Smooth muscle cell of bladder (primary cell): Measurements from ENCODE around the gene OR2L8. TPM values are rescaled to one million over a fixed set of nuclear protein-coding genes. Genes with fewer than 3 reads are reported as not detected.

Experiments
- total RNA-seq: library from RNA; depleted of rRNA; stranded (reverse); fragments of >200 nt; gene quantifications from 2 replicates; pipeline ENCODE4 v1.2.3, GENCODE V29; 2014

The OR2L8 gene, protein sequence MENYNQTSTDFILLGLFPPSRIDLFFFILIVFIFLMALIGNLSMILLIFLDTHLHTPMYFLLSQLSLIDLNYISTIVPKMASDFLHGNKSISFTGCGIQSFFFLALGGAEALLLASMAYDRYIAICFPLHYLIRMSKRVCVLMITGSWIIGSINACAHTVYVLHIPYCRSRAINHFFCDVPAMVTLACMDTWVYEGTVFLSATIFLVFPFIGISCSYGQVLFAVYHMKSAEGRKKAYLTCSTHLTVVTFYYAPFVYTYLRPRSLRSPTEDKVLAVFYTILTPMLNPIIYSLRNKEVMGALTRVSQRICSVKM
- total RNA-seq = not detected in 2 replicates

DNA sequence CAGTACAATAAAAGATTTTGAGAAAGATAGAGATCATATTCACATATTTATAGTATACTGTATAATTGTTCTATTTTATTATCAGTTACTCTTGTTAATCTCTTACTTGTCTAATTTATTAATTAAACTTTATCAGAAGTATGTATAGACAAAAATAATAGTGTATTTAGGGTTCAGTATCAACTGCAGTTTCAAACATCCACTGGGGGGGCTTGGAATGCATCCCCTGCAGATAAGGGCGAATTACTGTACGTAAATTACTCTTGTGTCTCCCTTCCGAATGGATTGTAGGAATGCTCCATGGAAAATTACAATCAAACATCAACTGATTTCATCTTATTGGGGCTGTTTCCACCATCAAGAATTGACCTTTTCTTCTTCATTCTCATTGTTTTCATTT, at the start of gene OR2L8:
OR2L8 (plus strand) TSS at position 301 of the 400 bp plus-strand sequence; CDS start at position 301, 0 bp downstream.

DNA sequence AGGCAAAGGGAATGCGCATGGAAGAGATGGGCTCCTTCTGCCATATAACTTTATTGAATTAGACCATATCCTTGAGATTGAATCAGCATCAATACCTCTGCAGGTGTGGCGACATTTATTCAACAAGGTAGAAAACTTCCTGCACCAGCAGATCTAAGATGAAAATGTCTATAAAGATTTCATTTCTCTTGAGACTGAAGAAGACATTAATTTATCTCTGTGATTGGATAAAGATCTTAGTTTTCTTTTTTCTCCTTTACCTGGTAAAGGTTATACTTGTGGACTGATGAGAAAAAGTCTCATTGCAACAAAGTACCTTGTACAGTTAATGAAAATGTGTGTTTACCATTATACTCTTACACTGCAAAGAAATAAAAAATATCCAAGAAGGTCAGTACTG, 28.7 kb upstream of the OR2L8 start, which contains the start of gene OR2T8:
OR2T8 (plus strand) TSS at position 301 of the 400 bp plus-strand sequence. CDS start 766 bp downstream, outside the sequence.

DNA sequence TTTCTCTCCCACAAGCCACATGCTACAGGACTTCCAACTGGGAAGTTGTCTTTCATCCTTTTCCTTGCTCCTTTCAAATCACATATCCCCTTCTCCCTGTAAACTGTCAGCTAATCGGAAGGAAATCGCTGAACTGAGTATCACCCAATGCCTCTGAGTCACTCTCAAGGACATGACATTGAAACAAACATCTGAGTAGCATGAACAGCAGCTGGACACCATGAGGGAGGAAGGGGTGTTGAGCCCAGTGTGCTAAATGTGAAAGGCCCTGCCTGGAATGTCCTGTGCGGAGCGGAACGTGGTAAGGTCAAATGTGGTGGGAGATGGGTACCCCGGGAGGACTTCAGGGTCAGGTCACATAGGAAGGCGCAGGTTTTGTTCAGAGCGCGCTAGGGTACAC, 23.8 kb upstream of the OR2L8 start, which contains the start of gene OR2AJ1:
OR2AJ1 (plus strand) TSS at position 22 of the 400 bp plus-strand sequence. CDS start 8,880 bp downstream, outside the sequence.

DNA sequence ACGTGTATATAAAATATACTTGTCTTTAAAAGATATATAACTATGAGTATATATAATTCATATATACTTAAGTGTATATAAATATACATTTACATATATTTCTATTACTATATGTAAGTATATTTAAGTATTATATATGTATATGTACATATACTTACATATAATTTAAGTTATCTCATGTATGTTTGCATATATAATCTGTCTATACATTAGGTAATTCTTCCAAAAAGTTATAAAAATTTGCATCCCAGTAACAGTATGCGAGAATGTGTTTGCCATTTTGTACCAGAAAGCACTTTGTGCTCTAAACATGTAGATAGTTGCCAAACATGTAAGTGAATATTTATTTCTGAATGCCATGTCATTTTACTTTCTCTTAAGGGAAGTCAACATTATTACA, 16.3 kb downstream of the OR2L8 start, which contains the start of gene OR2AK2:
OR2AK2 (plus strand) TSS at position 301 of the 400 bp plus-strand sequence. CDS start 144 bp downstream, outside the sequence.

Other genes starting within 250 kb of the OR2L8 start
- gene OR6F1, start 232.2 kb upstream of the OR2L8 start, total RNA-seq = not detected in 2 replicates
- not detected in 2 replicates for gene OR14K1, start 210.2 kb upstream of the OR2L8 start, total RNA-seq
- not detected in 2 replicates for gene OR14A2, start 200.7 kb upstream of the OR2L8 start, total RNA-seq
- gene OR1C1, start 188.3 kb upstream of the OR2L8 start, total RNA-seq = not detected in 2 replicates
- gene OR14A16, start 124.7 kb upstream of the OR2L8 start, total RNA-seq = not detected in 2 replicates
- gene OR11L1, start 107.0 kb upstream of the OR2L8 start, total RNA-seq = not detected in 2 replicates
- gene TRIM58, start 91.7 kb upstream of the OR2L8 start, total RNA-seq = 0.14 and 0.18 TPM in 2 replicates
- gene OR2W3, start 53.3 kb upstream of the OR2L8 start, total RNA-seq = not detected in 2 replicates
- gene OR2T8, start 28.6 kb upstream of the OR2L8 start, total RNA-seq = not detected in 2 replicates
- not detected in 2 replicates for gene OR2AJ1, start 24.0 kb upstream of the OR2L8 start, total RNA-seq
- gene OR2AK2, start 16.4 kb downstream of the OR2L8 start, total RNA-seq = not detected in 2 replicates
- not detected in 2 replicates for gene OR2L5, start 64.8 kb downstream of the OR2L8 start, total RNA-seq
- gene OR2L2, start 81.2 kb downstream of the OR2L8 start, total RNA-seq = under 0.01 TPM in 1 of 2 replicates, not detected in the other
- gene OR2L3, start 98.0 kb downstream of the OR2L8 start, total RNA-seq = not detected in 2 replicates
- gene OR2L13, start 146.3 kb downstream of the OR2L8 start, total RNA-seq = not detected in 2 replicates
- gene OR2M5, start 196.3 kb downstream of the OR2L8 start, total RNA-seq = not detected in 2 replicates
- gene OR2M2, start 226.0 kb downstream of the OR2L8 start, total RNA-seq = not detected in 2 replicates
- gene OR2M3, start 248.4 kb downstream of the OR2L8 start, total RNA-seq = not detected in 2 replicates